GM12891 (cell line): ENCODE data around the gene ACP1.
A peak's percentile ranks its signal among the peaks of the same experiment; 100 is the strongest.

Experiments
- DNase-seq: peaks from one replicate; pipeline ENCODE4 v3.0.0; 2011; ENCODE audit warnings: low spot score; ENCODE audit not compliant: insufficient read length
- FAIRE-seq: peaks from 2 replicates; lab custom pipeline; 2011; peaks lifted over from hg19 to GRCh38; lab: Jason Lieb, UNC
- PAX5 ChIP-seq: IDR thresholded peaks from 2 replicates; pipeline ENCODE4 v1.6.1; 2011; ENCODE audit warnings: low read length, moderate library complexity, mild to moderate bottlenecking; ENCODE audit not compliant: insufficient read depth, severe bottlenecking
- POLR2A ChIP-seq: IDR thresholded peaks from 2 replicates; pipeline ENCODE4 v1.6.1; 2011; ENCODE audit warnings: low read depth, low read length, control low read depth
- POLR2AphosphoS5 ChIP-seq: IDR thresholded peaks from 2 replicates; pipeline ENCODE4 v1.6.1; 2011; ENCODE audit warnings: low read depth, low read length, control low read depth
- POU2F2 ChIP-seq: IDR thresholded peaks from 2 replicates; pipeline ENCODE4 v1.6.1; 2011; ENCODE audit warnings: low read depth, mild to moderate bottlenecking, control low read depth, low read length, moderate library complexity
- SPI1 ChIP-seq: IDR thresholded peaks from 2 replicates; pipeline ENCODE4 v1.6.1; 2011; ENCODE audit warnings: low read depth, low read length, control low read depth
- TAF1 ChIP-seq: IDR thresholded peaks from 2 replicates; pipeline ENCODE4 v1.6.1; 2011; ENCODE audit warnings: low read depth, low read length, control low read depth

ACP1 gene

DNA sequence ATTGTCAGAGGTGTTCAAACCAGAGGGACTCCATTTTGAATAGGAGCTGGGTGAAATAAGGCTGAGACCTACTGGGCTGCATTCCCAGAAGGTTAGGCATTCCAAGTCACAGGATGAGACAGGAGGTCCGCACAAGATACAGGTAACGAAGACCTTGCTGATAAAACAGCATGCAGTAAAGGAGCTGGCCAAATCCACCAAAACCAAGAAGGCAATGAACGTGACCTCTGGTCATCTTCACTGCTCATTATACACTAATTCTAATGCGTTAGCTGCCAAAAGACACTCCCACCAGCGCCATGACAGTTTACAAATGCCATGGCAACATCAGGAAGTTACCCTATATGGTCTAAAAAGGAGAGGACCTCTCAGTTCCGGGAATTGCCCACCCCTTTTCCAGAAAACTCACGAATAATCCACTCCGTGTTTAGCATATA is 11.5 kb upstream of the ACP1 start:
- DNase-seq = no peak
- TF ChIP-seq TAF1 = no peak
- TF ChIP-seq POLR2A = no peak
- no peak for TF ChIP-seq POU2F2
- no peak for TF ChIP-seq SPI1
- TF ChIP-seq PAX5 = no peak
- TF ChIP-seq POLR2AphosphoS5 = no peak
- no peak for FAIRE-seq

- FAIRE-seq (no peak), DNase-seq (no peak)
- TF ChIP-seq POLR2AphosphoS5 (no peak), TAF1 (no peak), POLR2A (no peak), POU2F2 (no peak), PAX5 (no peak)
These were observed 10.5 kb upstream of the ACP1 start for GRCh38 chr2:254241-254640.

GRCh38 chr2:255195-255594 is 9.6 kb upstream of the ACP1 start:
- FAIRE-seq = no peak
- no peak for TF ChIP-seq POU2F2
- no peak for TF ChIP-seq POLR2A
- no peak for TF ChIP-seq PAX5
- no peak for TF ChIP-seq POLR2AphosphoS5
- TF ChIP-seq SPI1 = no peak
- no peak for TF ChIP-seq TAF1
- DNase-seq = no peak

- no peak for FAIRE-seq
- TF ChIP-seq TAF1 = no peak
- TF ChIP-seq SPI1 = no peak
- TF ChIP-seq PAX5 = no peak
- no peak for TF ChIP-seq POU2F2
- TF ChIP-seq POLR2A = no peak
- TF ChIP-seq POLR2AphosphoS5 = no peak
- DNase-seq = no peak
These were observed 8.7 kb upstream of the ACP1 start for GRCh38 chr2:256094-256493.

GRCh38 chr2:257429-257828 is 7.3 kb upstream of the ACP1 start:
- DNase-seq (no peak), FAIRE-seq (no peak)
- TF ChIP-seq SPI1 (peak; percentile 68), TAF1 (no peak)

DNA sequence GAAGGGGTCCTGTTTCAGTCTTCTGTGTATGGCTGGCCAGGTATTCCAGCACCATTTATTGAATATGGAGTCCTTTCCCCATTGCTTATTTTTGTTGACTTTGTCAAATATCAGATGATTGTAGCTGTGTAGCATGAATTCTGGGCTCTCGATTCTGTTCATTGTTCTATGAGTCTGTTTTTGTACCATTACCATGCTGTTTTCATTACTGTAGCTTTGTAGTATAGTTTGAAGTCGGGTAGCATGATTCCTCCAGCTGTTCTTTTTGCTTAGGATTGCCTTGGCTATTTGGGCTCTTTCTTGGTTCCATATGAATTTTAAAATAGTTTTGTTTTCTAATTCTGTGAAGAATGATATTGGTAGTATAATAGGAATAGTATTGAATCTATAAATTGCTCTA is 6.9 kb upstream of the ACP1 start:
- DNase-seq (no peak), FAIRE-seq (no peak)
- TF ChIP-seq POLR2A (no peak), POU2F2 (no peak), TAF1 (no peak), POLR2AphosphoS5 (no peak), SPI1 (no peak), PAX5 (no peak)

DNA sequence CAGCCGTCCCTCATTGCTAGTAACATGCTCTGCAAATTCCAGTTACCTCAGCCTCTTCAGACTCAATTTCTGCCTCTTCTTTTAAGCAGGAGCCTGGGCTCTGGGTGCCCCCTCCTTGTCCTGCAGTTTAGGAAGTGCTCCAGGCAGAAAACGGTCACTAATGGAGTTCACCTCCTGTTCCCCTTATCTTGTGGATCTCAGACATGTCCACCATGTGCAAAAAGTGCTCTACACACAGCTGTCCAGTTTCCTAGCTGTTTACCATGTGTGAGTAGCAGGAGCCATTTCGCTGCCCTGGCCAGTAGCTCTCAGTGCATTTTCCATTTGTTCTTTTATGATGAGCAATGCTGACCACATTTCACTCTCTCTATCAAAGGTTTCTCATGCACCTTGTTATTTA is 5.8 kb upstream of the ACP1 start:
- no peak for DNase-seq
- no peak for TF ChIP-seq POU2F2
- TF ChIP-seq SPI1 = no peak
- no peak for TF ChIP-seq PAX5
- FAIRE-seq = no peak

GRCh38 chr2:259789-260331 is 4.9 kb upstream of the ACP1 start:
- no peak for FAIRE-seq
- no peak for TF ChIP-seq SPI1
- no peak for TF ChIP-seq POLR2AphosphoS5
- TF ChIP-seq PAX5 = no peak
- TF ChIP-seq POLR2A = no peak
- TF ChIP-seq POU2F2 = no peak
- no peak for TF ChIP-seq TAF1

GRCh38 chr2:260507-261161 is 4.1 kb upstream of the ACP1 start:
- FAIRE-seq (no peak), DNase-seq (no peak)
- TF ChIP-seq PAX5 (no peak), POLR2AphosphoS5 (no peak), SPI1 (no peak), POU2F2 (no peak), POLR2A (no peak), TAF1 (no peak)

More at GRCh38 chr2:259789-260331, 4.9 kb upstream of the ACP1 start:
- no peak for DNase-seq

- no peak for FAIRE-seq
- no peak for DNase-seq
- TF ChIP-seq SPI1 = no peak
- TF ChIP-seq POLR2AphosphoS5 = no peak
- no peak for TF ChIP-seq TAF1
- no peak for TF ChIP-seq POU2F2
- TF ChIP-seq PAX5 = no peak
- TF ChIP-seq POLR2A = no peak
These were observed 2.6 kb upstream of the ACP1 start for GRCh38 chr2:262117-262516.
